Heart left ventricle (tissue), 16 donors: ENCODE data around the gene IRF8. TPM values are rescaled to one million over a fixed set of nuclear protein-coding genes. Genes with fewer than 3 reads are reported as not detected.

Experiments used
- ATAC-seq, 4 donors: fragments of 200-7000 bp; cut with Tn5 transposase; one replicate each; pipeline ENCODE4 v1.9.1; 2020 to 2022; ENCODE audit warnings: moderate library complexity in 4 of 4, mild to moderate bottlenecking in 3 of 4, moderate number of reproducible peaks in 1 of 4
- DNase-seq, 5 donors: peaks; one replicate each; pipeline ENCODE4 v3.0.0-alpha.2; 2020
- H3K27ac ChIP-seq, 12 donors: fragments of 200-600 bp; sonication (generic) in 4 of 12; one replicate each; pipeline versions ENCODE4 v1.5.0 to v1.8.0; 2016 to 2022; ENCODE audit warnings: mild to moderate bottlenecking in 2 of 12
- H3K27me3 ChIP-seq, 9 donors: fragments of 200-600 bp; sonication (generic) in 2 of 9; one replicate each; pipeline versions ENCODE4 v1.5.1 to v1.8.0; 2016 to 2022; ENCODE audit warnings: mild to moderate bottlenecking in 3 of 9
- H3K36me3 ChIP-seq, 9 donors: fragments of 200-600 bp; sonication (generic) in 2 of 9; one replicate each; pipeline versions ENCODE4 v1.5.0 to v1.8.0; 2018 to 2022; ENCODE audit warnings: mild to moderate bottlenecking in 2 of 9
- H3K4me1 ChIP-seq, 12 donors: fragments of 200-600 bp; sonication (generic) in 4 of 12; one replicate each; pipeline versions ENCODE4 v1.5.0 to v1.8.0; 2016 to 2022; ENCODE audit warnings: mild to moderate bottlenecking in 3 of 12
- H3K4me3 ChIP-seq, 12 donors: fragments of 200-600 bp; sonication (generic) in 4 of 12; one replicate each; pipeline versions ENCODE4 v1.5.0 to v1.8.0; 2017 to 2022; ENCODE audit warnings: mild to moderate bottlenecking in 9 of 12, moderate library complexity in 4 of 12
- H3K9me3 ChIP-seq, 12 donors: fragments of 200-600 bp; sonication (generic) in 4 of 12; one replicate each; pipeline versions ENCODE4 v1.5.0 to v1.8.0; 2016 to 2022; ENCODE audit warnings: mild to moderate bottlenecking in 1 of 12
- CTCF ChIP-seq, 12 donors: fragments of 200-600 bp; sonication (generic) in 4 of 12; IDR thresholded peaks; one replicate each; pipeline versions ENCODE4 v1.5.0 to v1.8.0; 2018 to 2022; ENCODE audit warnings: antibody characterized with exemption in 12 of 12, mild to moderate bottlenecking in 5 of 12
- POLR2A ChIP-seq, 2 donors: fragments of 450-650 bp; IDR thresholded peaks; one replicate each; pipeline ENCODE4 v1.6.1; 2017; ENCODE audit warnings: antibody characterized with exemption in 2 of 2, mild to moderate bottlenecking in 2 of 2, moderate library complexity in 2 of 2
- WGBS, 4 donors: extraction: QIAGEN DNeasy Blood & Tissue Kit in 2 of 4; methylation state at CpG; one replicate each; pipeline versions ENCODE4 v1.1.5 to v1.1.7; 2013 to 2018; 5-methylcytosine and 5-hydroxymethylcytosine counted together
- intact Hi-C, 10 donors: fragments of 100-400 bp; cut with DNase I; formaldehyde crosslinking; loops; one replicate each; pipeline versions ENCODE4 v1.11.1 to v1.14.2; 2022
- polyA plus RNA-seq, 2 donors: library from polyadenylated mRNA; stranded (reverse); fragments of 200-250 nt; gene quantifications; one replicate each; pipeline ENCODE4 v1.2.3, GENCODE V29; 2013
- total RNA-seq, 9 donors: library from RNA; depleted of rRNA in 2 of 9; stranded (reverse); fragments of >200 nt in 2 of 9; fragmentation: NEBNext Ultra II Directional in 3 of 9; extraction: Animal tissue kit (Norgen Biotek cat#: 25700) in 3 of 9; gene quantifications; one replicate each; pipeline versions ENCODE4 v1.1.0 to v1.2.4, GENCODE V29; 2016 to 2023
- donor health status: ischemic (EF 13 %, LVEDD 7.1; RV severe dilation, severe dysfunction).
- donor health status: healthy with polysubstance abuse.
- donor health status: DM: no; HTN: yes; CAD: no.
- donor health status: DM: no; HTN: no; CAD: no.
- donor health status: ischemic (EF 25% LVEDD 6.9; RV normal size, moderate dysfunction).
- donor health status: ischemic (EF 25% LVEDD 5.7; RV mildly dilated, moderate dysfunction).
- donor health status: healthy.
- donor health status: DM: yes; HTN: yes; CAD: no.
- donor health status: ischemic (EF 35%, LVEDD 5.7; RV mildly dilated, moderate dysfunction).
- donor health status: nonischemic (EF 11% LVEDD 7.7; RV severe dilation, severe dysfunction).
- donor health status: DM: yes; HTN: yes; CAD: no.
- donor health status: PGD.
- donor health status: ischemic (EF 29% LVEDD 5.4; RV normal size, mild dysfunction).
- donor health status: nonischemic (EF 23%, LVEDD 6.1; RV moderate dilation, normal function).

Gene IRF8
- total and polyA plus RNA-seq, 11 donors, result 1.0 to 31.8 (median 3.1) TPM

- Histone ChIP-seq H3K4me1 (peaks cover 0 to 6% (median 0%) of the 10 kb centered on the region in 12 donors), H3K27me3 (peaks cover 0 to 35% (median 9%) of the 10 kb centered on the region in 9 donors), H3K4me3 (no peak overlapping the region), H3K36me3 (no peaks in the 10 kb centered on the region), H3K9me3 (no peaks in the 10 kb centered on the region), H3K27ac (no peak overlapping the region)
- intact Hi-C loops, result no loop called here
- WGBS, 4 donors, result 63 to 71% (median 69%) methylated on average over 4 of the region's 4 CpGs
- DNase-seq (no peak), ATAC-seq (no peak)
- no peak for TF ChIP-seq CTCF (IDR thresholded peaks at IDR 0.05)
- no peak for TF ChIP-seq POLR2A (IDR thresholded peaks at IDR 0.05)
These were observed 16.7 kb upstream of the IRF8 start for GRCh38 chr16:85882181-85882810.

GRCh38 chr16:85883813-85884212 lies 15.1 kb upstream of the IRF8 start:
- ATAC-seq, result peak in 1 of 4 donors; percentile 13
- Histone ChIP-seq H3K27me3 (peaks cover 0 to 46% (median 9%) of the 10 kb centered on the region in 9 donors), H3K27ac (no peak overlapping the region), H3K9me3 (no peaks in the 10 kb centered on the region), H3K4me1 (peaks cover 0 to 11% (median 0%) of the 10 kb centered on the region in 12 donors), H3K4me3 (no peak overlapping the region), H3K36me3 (no peaks in the 10 kb centered on the region)
- TF ChIP-seq POLR2A (IDR thresholded peaks at IDR 0.05), result no peak
- no peak for TF ChIP-seq CTCF (IDR thresholded peaks at IDR 0.05)
- DNase-seq, result no peak
- WGBS, 4 donors, result 75 to 83% (median 77%) methylated on average over 14 of the region's 14 CpGs
- intact Hi-C loops, result no loop called here

GRCh38 chr16:85884808-85885463 lies 14.0 kb upstream of the IRF8 start:
- Histone ChIP-seq H3K27me3 (peaks cover 0 to 46% (median 9%) of the 10 kb centered on the region in 9 donors), H3K27ac (no peak overlapping the region), H3K36me3 (no peaks in the 10 kb centered on the region), H3K4me3 (no peak overlapping the region), H3K9me3 (no peaks in the 10 kb centered on the region), H3K4me1 (peaks cover 0 to 17% (median 0%) of the 10 kb centered on the region in 12 donors)
- intact Hi-C loops, result no loop called here
- ATAC-seq (no peak), DNase-seq (no peak)
- TF ChIP-seq POLR2A (IDR thresholded peaks at IDR 0.05), result no peak
- TF ChIP-seq CTCF (IDR thresholded peaks at IDR 0.05), result no peak
- WGBS, 4 donors, result 89 to 94% (median 92%) methylated on average over 13 of the region's 13 CpGs

- Histone ChIP-seq H3K27ac (no peak overlapping the region), H3K27me3 (peaks cover 0 to 46% (median 9%) of the 10 kb centered on the region in 9 donors), H3K4me1 (peaks cover 0 to 17% (median 0%) of the 10 kb centered on the region in 12 donors), H3K9me3 (no peaks in the 10 kb centered on the region), H3K36me3 (no peaks in the 10 kb centered on the region), H3K4me3 (no peak overlapping the region)
- TF ChIP-seq CTCF (IDR thresholded peaks at IDR 0.05) (no peak), POLR2A (IDR thresholded peaks at IDR 0.05) (no peak)
- DNase-seq (no peak), ATAC-seq (no peak)
- intact Hi-C loops, result no loop called here
- 81 to 88% (median 84%) methylated on average over 6 of the region's 6 CpGs for WGBS, 4 donors
These were observed 13.4 kb upstream of the IRF8 start for GRCh38 chr16:85885537-85885936.
